Activated naive CD4-positive, alpha-beta T cell treated with anti-CD3 and anti-CD28 coated beads, Interleukin-2, amount 50 U/mL, for 72 hours (primary cell): ENCODE results near the gene PRICKLE4. TPM values are rescaled to one million over a fixed set of nuclear protein-coding genes. Genes with fewer than 3 reads are reported as not detected.
"Not testable (repeated sequence)": the region's sequence is repeated elsewhere in the genome, so short reads cannot be mapped to it uniquely, and the experiment has no call there.

Source experiments
- ATAC-seq, 2 donors: fragments of 150-1000 bp; cut with Tn5 transposase; 2 replicates each; pipeline ENCODE4 v1.10.0; 2021; ENCODE audit warnings: mild to moderate bottlenecking in 2 of 2, moderate library complexity in 2 of 2
- DNase-seq, 2 donors: peaks; one replicate each; pipeline ENCODE4 v3.0.0; 2021 to 2022; ENCODE audit warnings: low spot score in 2 of 2
- H3K27ac Mint-ChIP-seq, 2 donors: one replicate each; pipeline ENCODE4 v1.8.0; 2022; ENCODE audit warnings: mild to moderate bottlenecking in 2 of 2, mixed read lengths in 2 of 2
- H3K36me3 Mint-ChIP-seq, 2 donors: one replicate each; pipeline ENCODE4 v1.8.0; 2022; ENCODE audit warnings: mixed read lengths in 2 of 2
- H3K9me3 Mint-ChIP-seq, 2 donors: one replicate each; pipeline ENCODE4 v1.8.0; 2022; ENCODE audit warnings: mixed read lengths in 2 of 2
- total RNA-seq, 2 donors: library from RNA; stranded (reverse); gene quantifications; one replicate each; pipeline ENCODE4 v1.2.3, GENCODE V29; 2022

The PRICKLE4 gene
- total RNA-seq, 2 donors from 2014 or later, result 0.60 TPM; not detected in 1

GRCh38 chr6:41801380-41801779 lies 20.8 kb downstream of the PRICKLE4 start:
- Mint-ChIP-seq H3K36me3 (no peaks in the 10 kb centered on the region), H3K27ac (no peak overlapping the region)
- no peak for ATAC-seq

GRCh38 chr6:41805830-41806774 lies 25.5 kb downstream of the PRICKLE4 start:
- H3K36me3 Mint-ChIP-seq, result no peaks in the 10 kb centered on the region

More at GRCh38 chr6:41801380-41801779, 20.8 kb downstream of the PRICKLE4 start:
- H3K9me3 Mint-ChIP-seq, result no peaks in the 10 kb centered on the region
- DNase-seq, result no peak

GRCh38 chr6:41811095-41811494 lies 30.5 kb downstream of the PRICKLE4 start:
- ATAC-seq, result no peak
- DNase-seq, result no peak
- Mint-ChIP-seq H3K36me3 (no peaks in the 10 kb centered on the region), H3K9me3 (no peaks in the 10 kb centered on the region), H3K27ac (no peak overlapping the region)

More at GRCh38 chr6:41805830-41806774, 25.5 kb downstream of the PRICKLE4 start:
- Mint-ChIP-seq H3K9me3 (no peaks in the 10 kb centered on the region), H3K27ac (no peak overlapping the region)
- DNase-seq (no peak), ATAC-seq (no peak)

GRCh38 chr6:41811946-41812345 lies 31.4 kb downstream of the PRICKLE4 start:
- ATAC-seq, H3K36me3 Mint-ChIP-seq, DNase-seq, H3K27ac Mint-ChIP-seq, H3K9me3 Mint-ChIP-seq: not testable (repeated sequence)

- DNase-seq, result no peak
- ATAC-seq, result no peak
- H3K9me3 Mint-ChIP-seq, result no peaks in the 10 kb centered on the region
- no peak overlapping the region for H3K27ac Mint-ChIP-seq
- no peaks in the 10 kb centered on the region for H3K36me3 Mint-ChIP-seq
Observed at GRCh38 chr6:41813469-41813868, 32.9 kb downstream of the PRICKLE4 start.

DNA sequence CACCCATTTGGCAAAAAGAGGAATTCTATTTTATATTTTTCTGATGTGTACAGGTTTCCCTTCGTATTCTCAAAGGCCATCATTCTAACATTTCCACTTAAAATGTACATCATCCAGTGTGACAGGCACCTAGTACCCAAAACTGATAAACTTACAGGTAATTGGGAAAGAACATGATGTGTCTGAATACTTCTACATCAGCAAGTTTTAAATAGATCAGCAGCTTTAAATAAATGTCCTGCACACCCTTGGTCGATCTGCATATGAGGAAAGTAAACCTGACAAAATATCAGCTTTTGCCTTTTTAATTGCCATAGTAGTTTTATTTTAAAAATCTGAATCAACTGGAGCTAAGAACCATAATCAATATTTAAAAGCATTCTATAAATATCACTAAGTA lies 33.4 kb downstream of the PRICKLE4 start:
- no peaks in the 10 kb centered on the region for H3K9me3 Mint-ChIP-seq
- ATAC-seq, result no peak

GRCh38 chr6:41814629-41815028 lies 34.0 kb downstream of the PRICKLE4 start:
- no peak overlapping the region for H3K27ac Mint-ChIP-seq
- DNase-seq (no peak), ATAC-seq (no peak)
- H3K9me3 Mint-ChIP-seq, result no peaks in the 10 kb centered on the region
- H3K36me3 Mint-ChIP-seq, result no peaks in the 10 kb centered on the region

More for the DNA sequence above, 33.4 kb downstream of the PRICKLE4 start:
- H3K36me3 Mint-ChIP-seq, result no peaks in the 10 kb centered on the region
- DNase-seq, result no peak
- no peak overlapping the region for H3K27ac Mint-ChIP-seq

- DNase-seq (no peak), ATAC-seq (no peak)
- no peaks in the 10 kb centered on the region for H3K36me3 Mint-ChIP-seq
- H3K27ac Mint-ChIP-seq, result no peak overlapping the region
- H3K9me3 Mint-ChIP-seq, result no peaks in the 10 kb centered on the region
Observed at GRCh38 chr6:41815587-41815986, 35.0 kb downstream of the PRICKLE4 start.

- no peaks in the 10 kb centered on the region for H3K9me3 Mint-ChIP-seq
- no peaks in the 10 kb centered on the region for H3K36me3 Mint-ChIP-seq
- DNase-seq (no peak), ATAC-seq (no peak)
- H3K27ac Mint-ChIP-seq, result no peak overlapping the region
Observed at GRCh38 chr6:41818271-41819054, 37.9 kb downstream of the PRICKLE4 start.

GRCh38 chr6:41821266-41821665 lies 40.7 kb downstream of the PRICKLE4 start:
- H3K9me3 Mint-ChIP-seq, result no peaks in the 10 kb centered on the region
- DNase-seq, result no peak
- H3K27ac Mint-ChIP-seq, result no peak overlapping the region
- no peak for ATAC-seq
- no peaks in the 10 kb centered on the region for H3K36me3 Mint-ChIP-seq

DNA sequence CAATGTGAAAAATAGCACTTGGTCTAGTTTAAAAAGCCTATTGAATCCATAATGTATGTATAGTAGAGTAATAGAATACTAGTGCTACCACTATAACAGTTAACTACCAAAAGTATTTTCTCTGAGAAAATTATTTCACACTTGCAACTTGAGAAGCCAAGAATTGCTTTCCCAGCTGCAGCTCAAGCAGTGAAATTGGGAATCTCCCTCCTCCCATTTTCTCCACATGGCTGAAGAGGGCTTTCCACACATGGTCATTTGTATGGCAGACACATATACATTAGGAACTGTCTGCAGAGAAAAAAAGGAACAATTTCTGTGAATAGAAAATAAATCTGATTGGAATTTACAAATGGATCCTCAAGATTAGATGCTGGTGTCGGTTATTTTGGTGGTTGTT lies 41.4 kb downstream of the PRICKLE4 start:
- no peaks in the 10 kb centered on the region for H3K36me3 Mint-ChIP-seq
- H3K9me3 Mint-ChIP-seq, result no peaks in the 10 kb centered on the region
- H3K27ac Mint-ChIP-seq, result no peak overlapping the region
- no peak for DNase-seq
- no peak for ATAC-seq

DNA sequence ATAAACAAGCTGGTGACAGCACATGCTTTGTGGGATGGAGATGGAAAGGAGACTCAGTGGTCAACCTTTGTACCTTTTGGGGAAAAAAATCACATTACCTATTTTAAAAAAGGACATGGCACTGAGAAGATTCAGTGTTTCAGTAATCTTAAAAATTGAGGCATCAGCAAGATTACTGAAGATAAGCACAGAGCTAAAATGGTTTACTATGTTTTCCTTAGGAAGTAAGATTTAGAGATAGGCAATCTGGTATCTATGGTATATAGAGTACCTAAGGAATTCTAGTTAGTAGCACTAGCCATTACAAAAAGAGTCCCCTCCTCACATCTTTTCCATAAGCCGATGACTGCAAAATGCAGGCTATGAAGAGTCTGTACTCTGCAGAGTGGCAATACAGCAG lies 42.6 kb downstream of the PRICKLE4 start:
- DNase-seq (no peak), ATAC-seq (no peak)
- H3K36me3 Mint-ChIP-seq, result no peaks in the 10 kb centered on the region
- no peaks in the 10 kb centered on the region for H3K9me3 Mint-ChIP-seq
- no peak overlapping the region for H3K27ac Mint-ChIP-seq

GRCh38 chr6:41824571-41825569 lies 44.3 kb downstream of the PRICKLE4 start:
- DNase-seq, result no peak
- Mint-ChIP-seq H3K9me3 (no peaks in the 10 kb centered on the region), H3K27ac (no peak overlapping the region), H3K36me3 (no peaks in the 10 kb centered on the region)
- no peak for ATAC-seq

- no peak for ATAC-seq
Observed at GRCh38 chr6:41826343-41827022, 45.9 kb downstream of the PRICKLE4 start.

DNA sequence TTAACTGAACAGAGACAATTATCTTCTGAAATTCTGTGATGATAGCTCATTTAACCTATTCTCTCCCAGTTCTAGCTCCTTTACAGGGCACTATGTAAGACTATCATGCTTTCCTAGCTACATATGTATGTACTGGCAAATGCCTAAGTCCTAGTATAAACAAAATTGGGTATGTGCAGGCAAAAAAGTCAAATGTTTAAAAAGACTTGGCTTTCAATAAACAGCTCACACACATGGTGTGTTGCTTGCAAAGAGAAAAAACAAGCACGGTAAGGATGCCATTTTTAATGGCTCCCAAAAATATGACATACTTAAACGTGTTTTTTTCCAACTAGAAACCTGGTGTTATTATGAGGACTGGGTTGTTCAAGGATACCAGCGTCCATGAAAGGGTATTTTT lies 51.7 kb downstream of the PRICKLE4 start:
- H3K9me3 Mint-ChIP-seq, result no peaks in the 10 kb centered on the region

More at GRCh38 chr6:41826343-41827022, 45.9 kb downstream of the PRICKLE4 start:
- no peak for DNase-seq
- no peaks in the 10 kb centered on the region for H3K9me3 Mint-ChIP-seq
- H3K36me3 Mint-ChIP-seq, result no peaks in the 10 kb centered on the region
- H3K27ac Mint-ChIP-seq, result no peak overlapping the region

More for the DNA sequence above, 51.7 kb downstream of the PRICKLE4 start:
- Mint-ChIP-seq H3K36me3 (no peaks in the 10 kb centered on the region), H3K27ac (no peak overlapping the region)
- ATAC-seq (no peak), DNase-seq (no peak)
